GM19455 (cell line): ENCODE data around the gene ME1.
"Not testable (repeated sequence)": the region's sequence is repeated elsewhere in the genome, so short reads cannot be mapped to it uniquely, and the experiment has no call there.

Experiments
- ATAC-seq: cut with Tn5 transposase; IDR thresholded peaks from one replicate; pipeline ENCODE4 v1.9.1; 2021; ENCODE audit not compliant: unreplicated experiment

Gene ME1

DNA sequence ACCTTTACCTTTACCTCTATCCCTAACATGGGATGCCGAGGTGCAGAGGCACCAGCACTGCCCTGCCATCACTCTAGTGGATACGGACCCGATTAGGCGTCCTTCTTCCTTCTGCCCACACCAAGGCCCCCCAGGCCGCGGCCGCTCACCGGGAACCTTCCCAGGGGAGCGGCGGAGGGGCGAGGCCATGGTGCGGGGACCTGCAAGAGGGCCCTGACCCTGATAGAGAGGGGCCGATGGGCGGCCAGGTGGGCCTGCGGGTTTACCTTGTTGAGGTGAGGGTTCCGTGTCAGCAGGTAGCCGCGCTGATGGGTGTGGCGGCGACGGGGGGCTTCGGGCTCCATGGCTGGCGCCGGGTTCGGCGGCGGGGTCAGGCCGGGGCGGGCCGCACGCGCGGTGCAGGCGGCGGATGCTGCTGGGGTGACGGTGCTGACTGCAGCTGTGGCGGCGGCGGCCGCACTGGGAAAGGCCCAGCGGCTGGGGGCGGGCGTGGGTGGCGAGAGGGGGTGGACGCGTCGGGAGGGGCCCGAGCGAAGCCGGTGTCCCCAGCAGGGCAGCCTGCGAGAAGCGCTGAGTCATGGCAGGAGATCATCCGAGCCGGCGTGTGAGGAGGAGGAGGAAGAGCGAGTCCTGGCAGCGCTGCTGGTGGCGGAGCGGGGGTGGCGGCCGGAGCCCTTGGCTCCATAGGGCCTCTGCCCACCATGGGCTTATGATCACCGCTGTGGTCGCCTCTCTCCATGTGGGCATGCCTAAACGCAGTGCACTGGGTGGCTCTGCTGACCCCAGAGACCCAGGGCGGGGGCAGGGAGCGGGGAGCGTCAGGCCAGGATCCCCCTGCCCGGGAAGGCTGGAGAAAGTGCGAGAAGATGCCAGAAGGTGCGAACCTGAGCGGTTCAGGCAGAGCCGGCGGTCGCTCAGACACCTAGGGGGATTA is at the start of gene ME1:
ME1 (minus strand) TSS at position 441 of the 934 bp plus-strand sequence; CDS start at position 344, 97 bp downstream.
- ATAC-seq: peak; percentile 34

DNA sequence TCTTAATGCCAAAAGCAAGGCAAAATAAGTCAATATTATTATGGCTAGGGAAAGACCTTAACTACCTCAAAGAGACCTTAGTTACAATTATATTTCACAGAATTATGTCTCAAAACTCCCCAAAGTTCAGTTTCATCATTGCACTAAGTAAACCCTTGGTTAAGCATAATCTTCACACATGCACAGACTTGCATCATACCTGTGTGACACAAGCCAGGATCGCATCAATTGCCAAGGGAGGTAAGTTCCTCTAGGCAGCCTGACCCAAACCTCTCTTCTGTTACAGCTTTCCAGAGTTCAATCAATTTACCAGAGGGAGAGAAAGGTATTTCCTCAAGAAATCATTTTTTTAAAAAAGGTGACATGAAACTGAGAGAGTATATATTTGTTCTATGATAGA is 49.6 kb upstream of the ME1 start:
- ATAC-seq: no peak

DNA sequence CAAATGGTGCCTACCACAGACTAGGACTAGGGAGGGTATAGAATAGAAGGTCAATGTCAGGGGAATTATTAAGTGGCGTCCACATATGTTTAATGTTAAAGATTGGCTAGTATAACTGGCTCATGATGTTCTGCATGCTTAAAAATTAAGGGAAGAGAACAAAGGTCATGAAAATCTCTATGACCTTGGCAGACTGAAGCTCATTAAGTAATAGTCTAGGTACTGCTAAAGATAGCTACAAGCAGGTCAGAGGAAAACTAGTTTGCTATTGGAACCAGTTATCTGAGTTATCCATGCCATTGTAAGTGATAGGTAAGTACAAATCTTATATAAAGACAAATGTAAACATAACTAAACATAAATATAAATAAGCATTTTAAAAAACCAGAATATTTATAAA is 48.5 kb upstream of the ME1 start:
- no peak for ATAC-seq

DNA sequence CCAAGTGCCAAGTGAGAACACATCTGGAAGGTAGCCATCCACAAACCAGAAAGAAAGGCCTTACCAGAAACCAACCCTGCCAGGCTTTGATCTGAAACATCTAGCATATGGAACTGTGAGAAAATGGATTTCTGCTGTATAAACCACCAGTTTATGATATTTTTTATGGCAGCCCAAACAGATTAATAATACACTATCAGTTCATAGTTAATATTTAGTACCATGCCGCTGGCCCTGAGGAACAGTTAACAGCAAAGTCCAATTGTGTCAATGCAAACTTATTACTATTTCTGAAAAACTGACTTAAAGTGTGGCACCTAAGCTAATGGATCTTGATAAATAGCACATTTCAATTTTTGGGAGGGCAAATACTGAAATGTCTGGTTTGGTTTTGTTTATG is 46.1 kb upstream of the ME1 start:
- no peak for ATAC-seq

DNA sequence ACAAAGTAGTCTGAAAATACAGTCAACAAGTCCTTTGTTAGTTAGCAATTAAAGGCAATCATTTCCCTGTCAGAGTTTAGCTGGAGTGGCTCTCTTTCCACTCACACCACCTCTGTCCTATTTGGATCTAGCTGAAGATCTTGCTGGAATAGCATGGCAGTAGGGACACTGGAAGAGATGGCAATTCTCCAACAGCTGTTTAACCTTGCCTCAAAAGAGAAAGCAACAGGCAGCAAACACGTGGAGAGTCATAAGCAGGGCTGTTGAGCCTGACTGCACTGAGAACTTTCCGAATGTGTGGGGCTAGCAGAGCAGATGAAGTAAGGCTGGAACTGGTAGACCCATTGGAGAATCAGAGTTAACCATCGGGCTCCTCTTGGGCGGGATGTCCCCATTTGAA is 43.5 kb upstream of the ME1 start:
- ATAC-seq: no peak

DNA sequence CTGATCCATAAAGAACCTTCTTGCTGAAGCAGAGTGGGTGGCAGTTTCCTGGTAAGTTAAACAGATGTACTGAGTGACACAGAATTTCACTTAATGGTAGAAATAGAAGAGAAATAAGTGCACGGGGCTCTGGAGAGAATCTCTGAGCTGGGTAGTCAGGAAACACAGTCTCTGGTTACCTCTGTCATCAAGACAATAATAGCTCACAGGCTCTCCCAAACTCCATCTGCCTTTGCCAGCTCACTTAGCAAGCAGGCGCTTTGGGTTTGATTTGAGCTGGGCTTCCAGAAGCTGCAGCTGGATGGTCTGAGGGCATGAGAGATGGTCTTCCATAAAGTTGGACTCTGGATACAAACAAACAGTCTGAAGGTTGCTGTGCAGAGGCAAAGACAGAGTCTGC is 41.9 kb upstream of the ME1 start:
- ATAC-seq: no peak

DNA sequence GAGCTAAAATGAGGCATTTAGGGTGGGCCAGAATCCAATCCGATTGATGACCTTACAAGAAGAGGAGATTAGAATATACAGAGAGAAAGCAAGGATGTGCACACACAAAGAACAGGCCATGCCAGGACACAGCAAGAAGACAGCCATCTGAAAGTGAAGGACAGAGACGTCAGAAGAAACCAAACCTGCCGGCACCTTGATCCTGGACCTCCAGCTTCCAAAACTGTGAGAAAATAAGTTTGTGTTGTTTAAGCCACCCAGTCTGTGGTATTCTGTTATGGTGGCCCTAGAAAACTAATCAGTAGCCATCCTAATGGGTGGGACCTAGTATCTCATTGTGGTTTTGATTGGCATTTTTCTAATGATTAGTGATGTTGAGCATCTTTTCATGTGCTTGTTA is 39.7 kb upstream of the ME1 start:
- no peak for ATAC-seq

DNA sequence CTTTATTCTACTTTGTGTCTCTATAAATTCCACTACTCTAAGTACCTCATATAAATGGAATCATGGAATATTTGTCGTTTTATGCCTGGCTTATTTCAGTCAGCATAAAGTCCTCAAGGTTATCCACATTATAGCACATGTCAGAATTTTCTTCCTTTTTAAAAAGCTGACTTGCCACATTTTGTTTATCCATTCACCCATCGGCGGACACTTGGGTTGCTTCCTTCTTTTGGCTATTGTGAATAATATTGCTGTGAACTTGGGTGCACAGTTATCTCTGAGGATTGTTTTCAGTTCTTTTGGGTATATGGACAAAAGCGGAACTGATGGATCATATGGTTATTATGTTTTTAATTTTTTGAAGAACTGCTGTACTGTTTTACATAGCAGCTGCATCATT is 39.1 kb upstream of the ME1 start:
- no peak for ATAC-seq

DNA sequence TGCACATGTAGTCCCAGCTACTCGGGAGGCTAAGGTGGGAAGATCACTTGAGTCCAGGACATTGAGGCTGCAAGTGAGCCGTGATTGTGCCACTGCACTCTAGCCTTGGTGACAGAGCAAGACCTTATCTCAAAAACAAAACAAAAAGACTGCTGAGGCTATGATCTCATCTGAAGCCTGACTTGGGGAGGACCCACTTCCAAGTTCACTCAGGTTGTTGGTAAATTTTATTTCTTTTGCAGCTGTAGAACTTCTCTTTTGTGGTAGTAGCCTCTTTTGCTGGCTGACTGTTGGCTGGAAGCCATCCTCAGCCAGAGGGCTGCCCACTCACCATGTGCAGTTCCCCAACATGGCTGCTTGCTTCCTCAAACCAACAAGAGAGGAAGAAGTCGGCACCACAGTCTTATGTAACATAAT is 36.8 kb upstream of the ME1 start:
- no peak for ATAC-seq

DNA sequence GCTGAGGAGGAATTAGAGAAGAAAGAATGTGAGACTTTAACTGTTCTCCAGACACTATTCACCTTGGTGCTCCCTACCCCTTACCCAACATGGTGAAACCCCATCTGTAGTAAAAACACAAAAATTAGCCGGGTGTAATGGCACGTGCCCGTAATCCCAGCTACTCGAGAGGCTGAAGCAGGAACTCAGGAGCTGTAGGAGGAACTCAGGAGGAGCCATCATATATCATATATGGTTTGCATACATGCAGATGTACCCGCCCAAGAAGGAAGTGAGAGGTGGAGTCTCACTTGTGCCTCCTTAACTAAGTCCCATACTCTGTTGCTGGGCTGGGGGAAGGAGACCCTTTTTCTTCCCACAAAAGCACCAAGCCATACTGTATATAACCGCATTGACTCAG is 35.5 kb upstream of the ME1 start:
- no peak for ATAC-seq

DNA sequence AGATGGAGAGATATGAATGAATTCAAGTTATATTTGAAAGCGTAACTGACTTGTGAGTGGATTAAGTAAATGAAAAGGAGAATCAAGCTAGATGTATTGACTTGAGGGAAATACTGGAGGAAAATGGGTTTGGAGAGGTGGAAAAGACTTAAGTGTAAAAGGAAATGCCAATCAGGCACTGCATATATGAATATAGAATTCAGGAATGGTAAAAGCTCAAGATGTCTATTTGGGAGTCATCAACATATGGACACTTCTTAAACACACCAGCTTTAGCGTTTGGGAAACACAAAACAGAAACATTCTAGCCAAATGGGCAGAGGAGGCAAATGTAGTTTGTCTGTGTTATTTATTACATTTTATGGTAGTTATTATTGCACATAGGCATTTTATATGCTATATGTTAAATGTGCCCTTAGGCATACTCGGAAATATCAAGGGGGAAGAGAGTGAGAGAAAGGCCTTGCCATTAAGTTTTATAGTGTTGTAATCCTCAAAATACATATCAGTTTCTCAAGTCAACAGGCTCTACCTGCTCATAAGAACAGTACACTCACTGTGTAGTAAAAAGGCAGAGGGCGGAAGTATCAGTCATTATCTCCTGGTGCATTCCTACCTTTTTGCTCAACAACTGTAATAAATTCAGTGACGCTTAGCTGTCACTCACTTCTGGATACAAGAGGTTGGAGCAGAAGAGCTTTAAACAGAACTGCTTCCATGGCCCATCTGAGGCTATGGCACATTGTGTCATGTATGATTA is 33.7 kb upstream of the ME1 start:
- no peak for ATAC-seq

DNA sequence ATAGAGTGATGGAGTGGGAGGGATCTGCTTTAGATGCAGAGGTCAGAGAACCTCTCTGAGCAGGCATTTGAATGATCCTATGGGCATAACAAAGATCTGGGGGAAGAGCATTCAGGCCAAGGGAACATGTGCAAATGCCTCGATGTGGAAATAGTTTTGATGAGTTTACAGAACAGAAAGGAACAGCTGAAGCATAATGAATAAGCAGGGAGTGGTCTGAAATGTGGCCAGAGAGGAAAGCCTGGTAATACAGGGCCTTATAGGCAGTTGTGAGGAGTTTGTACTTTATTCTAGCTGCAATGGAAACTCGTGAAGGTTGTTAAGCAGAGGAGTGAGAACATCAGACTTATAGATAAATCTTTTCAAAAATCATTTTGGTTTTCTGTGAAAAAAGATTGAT is 33.0 kb upstream of the ME1 start:
- no peak for ATAC-seq

DNA sequence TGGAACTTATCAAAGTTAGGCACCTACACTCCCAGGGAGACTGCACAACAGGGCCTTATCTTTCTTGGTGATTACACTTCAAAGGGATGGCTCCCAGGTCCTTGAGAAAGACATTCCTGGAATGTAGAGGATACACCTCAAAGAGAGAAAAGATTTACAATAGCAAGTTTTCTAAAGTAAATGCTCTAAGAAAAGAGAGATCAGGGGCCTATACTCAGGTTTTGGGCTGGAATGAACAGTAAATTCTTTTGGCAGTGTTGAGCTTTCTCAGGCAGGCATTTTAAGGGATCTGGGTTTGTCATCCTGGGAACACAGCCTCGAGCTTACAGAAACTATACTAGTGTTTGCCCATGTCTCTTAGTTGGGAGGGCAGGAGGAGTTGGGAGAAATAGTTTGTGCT is 31.7 kb upstream of the ME1 start:
- no peak for ATAC-seq

DNA sequence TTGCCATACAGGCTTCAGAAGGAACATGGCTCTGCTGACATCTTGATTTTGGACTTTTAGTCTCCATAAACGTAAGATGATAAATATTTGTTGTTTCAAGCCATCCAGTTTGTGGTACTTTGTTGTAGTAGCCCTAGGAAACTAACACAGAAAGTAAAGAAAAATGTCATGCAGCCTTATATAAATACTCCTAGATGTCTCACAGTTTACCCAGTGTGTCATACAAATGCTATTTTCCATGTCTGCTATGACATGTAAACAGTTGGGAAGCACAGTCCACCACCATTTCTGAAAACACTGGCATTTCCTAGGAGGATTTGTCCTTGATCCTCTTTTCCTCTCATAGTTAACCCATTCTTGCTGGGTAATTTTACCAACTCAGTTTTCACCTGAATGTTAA is 30.6 kb upstream of the ME1 start:
- ATAC-seq: no peak

DNA sequence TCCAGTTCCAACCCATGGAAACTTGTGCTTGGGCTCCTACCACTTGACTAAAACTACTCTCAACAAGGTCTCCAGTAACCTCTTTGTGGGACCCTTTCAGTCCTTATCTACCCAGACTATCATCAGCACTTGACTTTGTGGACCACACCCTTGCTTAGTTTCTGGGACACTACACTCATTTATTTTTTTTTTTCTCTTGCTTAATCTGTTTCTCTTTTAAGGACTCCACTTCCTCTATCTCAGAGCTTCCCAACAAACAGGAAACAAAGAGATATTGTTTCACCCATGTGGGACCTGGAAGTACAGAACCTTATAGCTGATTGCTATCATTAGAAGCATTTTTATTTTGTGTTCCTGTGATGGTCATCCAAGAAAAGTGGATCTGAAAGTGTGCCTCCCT is 28.8 kb upstream of the ME1 start:
- ATAC-seq: no peak

DNA sequence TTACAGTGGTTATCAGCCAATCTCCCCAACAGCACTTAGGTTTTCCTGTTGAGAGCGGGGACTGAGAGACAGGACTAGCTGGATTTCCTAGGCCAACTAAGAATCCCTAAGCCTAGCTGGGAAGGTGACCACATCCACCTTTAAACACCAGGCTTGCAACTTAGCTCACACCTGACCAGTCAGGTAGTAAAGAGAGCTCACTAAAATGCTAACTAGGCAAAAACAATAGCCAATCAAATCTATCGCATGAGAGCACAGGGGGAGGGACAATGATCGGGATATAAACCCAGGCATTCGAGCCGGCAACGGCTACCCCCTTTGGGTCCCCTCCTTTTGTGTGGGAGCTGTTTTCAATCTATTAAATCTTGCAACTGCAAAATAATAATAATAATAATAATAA is 19.2 kb upstream of the ME1 start:
- ATAC-seq: not testable (repeated sequence)

DNA sequence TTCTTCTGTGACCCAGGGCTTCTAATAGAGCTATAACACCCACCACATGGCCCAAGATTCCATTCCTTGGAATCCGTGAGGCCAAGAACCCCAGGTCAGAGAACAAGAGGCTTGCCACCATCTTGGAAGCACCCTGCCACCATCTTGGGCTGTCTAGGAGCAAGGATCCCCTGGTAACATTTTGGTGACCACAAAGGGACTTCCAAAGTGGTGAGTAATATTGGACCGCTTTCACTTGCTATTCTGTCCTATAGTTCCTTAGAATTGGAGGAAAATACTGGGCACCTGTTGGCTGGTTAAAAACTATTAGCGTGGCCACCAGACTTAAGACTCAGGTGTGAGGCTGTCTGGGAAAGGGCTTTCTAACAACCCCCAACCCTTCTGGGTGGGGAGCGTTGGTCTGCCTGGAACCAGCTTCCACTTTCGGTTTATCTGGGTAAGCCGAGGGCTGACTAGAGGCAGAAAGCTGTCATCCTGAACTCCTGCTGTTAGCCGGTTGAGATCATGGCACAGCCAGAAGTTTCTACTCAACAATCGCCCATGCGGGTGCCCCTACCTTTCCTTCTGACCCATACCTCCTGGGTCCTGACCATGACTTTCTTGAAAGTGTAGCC is 13.3 kb upstream of the ME1 start:
- ATAC-seq: not testable (repeated sequence)

DNA sequence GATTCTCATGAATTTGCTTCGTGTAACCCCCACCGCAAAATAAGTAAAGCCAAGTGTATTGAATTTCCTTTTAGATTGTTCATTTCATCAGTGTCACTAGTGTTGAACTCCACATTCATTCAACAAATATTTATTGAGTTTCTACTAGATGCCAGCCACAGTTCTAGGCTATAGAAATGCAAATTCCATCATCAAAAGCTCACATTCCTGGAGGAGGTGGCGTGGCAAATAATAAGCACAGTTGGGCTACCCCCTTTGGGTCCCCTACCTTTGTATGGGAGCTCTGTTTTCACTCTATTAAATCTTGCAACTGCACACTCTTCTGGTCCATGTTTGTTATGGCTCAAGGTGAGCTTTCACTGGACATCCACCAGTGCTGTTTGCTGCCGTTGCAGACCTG is 12.7 kb upstream of the ME1 start:
- ATAC-seq: no peak

DNA sequence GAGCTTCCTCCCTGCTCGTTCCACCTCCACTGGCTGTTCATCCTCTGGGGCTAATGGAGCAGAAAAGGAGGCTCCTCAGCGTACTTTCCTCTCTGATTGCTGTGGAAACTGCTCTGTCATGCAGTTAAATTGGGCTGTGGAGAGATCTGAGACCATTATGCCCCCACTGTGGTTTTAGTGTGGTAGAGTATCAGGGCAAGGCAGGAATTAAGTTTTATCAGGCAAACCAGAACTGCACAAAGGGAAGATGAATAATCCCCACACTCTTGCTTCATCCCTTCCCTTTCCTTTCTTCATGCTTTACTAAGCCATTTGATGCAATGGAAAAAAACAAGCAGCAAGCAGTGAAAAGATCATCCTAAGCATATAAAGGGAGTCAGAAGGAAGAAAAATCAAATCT is 11.9 kb upstream of the ME1 start:
- no peak for ATAC-seq

DNA sequence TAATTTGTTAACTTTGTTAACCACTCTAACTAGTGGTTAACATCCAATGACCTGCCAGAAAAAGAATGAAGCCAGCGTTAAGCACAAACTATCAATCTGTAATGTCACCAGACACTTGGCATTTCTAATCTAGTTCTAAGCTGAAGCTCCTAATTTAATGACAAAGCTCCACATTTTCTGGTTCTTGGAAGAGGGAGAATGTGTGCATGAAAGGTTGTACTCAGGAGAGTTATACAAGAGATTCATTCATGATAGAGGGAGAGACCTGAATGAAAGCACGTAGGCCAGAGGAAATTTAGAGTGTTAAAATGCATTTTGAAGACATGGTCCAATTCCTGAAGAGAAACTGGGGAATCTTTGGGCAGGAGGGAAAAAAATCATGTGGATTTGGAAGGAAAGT is 8.3 kb upstream of the ME1 start:
- no peak for ATAC-seq

DNA sequence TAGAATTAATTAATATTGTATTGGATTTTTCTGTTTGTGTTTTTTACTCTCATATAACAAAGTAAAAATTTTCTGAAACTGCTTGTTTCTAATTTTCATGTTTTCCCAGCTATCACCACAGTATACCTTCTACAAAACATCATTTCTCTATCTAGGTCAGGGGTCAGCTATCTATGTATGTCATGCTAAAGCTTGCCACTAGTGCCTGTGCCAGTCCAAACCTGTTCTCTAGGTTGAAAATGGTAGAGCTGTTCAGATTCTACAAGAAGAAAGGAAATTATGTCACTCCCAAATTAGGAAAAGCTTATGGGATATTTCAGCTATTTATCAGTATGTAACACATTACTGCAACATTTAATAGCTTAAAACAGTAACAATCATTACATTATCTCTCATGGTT is 5.8 kb upstream of the ME1 start:
- ATAC-seq: no peak

DNA sequence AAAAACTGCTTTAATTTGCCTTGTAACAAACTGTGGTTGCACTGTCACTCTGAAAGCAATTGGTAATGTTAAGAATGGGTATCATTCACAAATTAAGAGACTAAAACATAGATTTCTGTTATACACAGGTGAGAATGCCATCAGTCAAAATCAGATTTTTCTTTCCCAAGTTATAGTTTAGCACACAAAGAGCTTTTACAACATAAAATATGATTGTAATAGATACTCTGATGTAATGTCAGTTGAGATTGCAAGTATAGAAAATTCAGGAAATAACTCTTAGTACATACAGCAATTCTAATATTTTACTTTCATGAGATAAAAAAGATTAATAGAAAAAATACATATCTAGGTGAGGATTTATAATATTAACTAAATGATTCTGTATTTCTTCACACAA is 2.3 kb upstream of the ME1 start:
- ATAC-seq: no peak
